CD4-positive, alpha-beta T cell (primary cell): ENCODE measurements around the gene AFP. TPM values are rescaled to one million over a fixed set of nuclear protein-coding genes. Genes with fewer than 3 reads are reported as not detected.

ENCODE experiments used
- ATAC-seq: fragments of 200-7000 bp; cut with Tn5 transposase; one replicate; pipeline ENCODE4 v1.10.0; 2022; ENCODE audit warnings: mild to moderate bottlenecking; ENCODE audit not compliant: poor library complexity
- CTCF ChIA-PET: fragments of 350-600 bp; sonication (Branson Sonifier 250); formaldehyde crosslinking; loops from one replicate; lab custom pipeline; 2021; ENCODE audit warnings: antibody characterized with exemption, inconsistent platforms; lab: Charles Lee
- POLR2A ChIA-PET: fragments of 350-600 bp; sonication (Branson Sonifier 250); formaldehyde crosslinking; loops from one replicate; lab custom pipeline; 2021; ENCODE audit warnings: antibody characterized with exemption, inconsistent platforms; lab: Charles Lee
- DNase-seq, 14 experiments: peaks; one replicate each; pipeline ENCODE4 v3.0.0-alpha.2; 2013 to 2020; ENCODE audit warnings: mixed read lengths in 2 of 14
- H3K27ac ChIP-seq, 2 donors: one replicate each; pipeline versions ENCODE4 v1.5.1 to v1.7.0; 2013; ENCODE audit warnings: low read length in 2 of 2, low read depth in 1 of 2, mild to moderate bottlenecking in 1 of 2
- H3K27me3 ChIP-seq, 2 experiments: 1 replicate in 1 of 2; 2 replicates in 1 of 2; pipeline versions ENCODE4 v1.6.1 to v1.7.0; 2013; ENCODE audit warnings: low read length in 2 of 2, control low read depth in 1 of 2, mild to moderate bottlenecking in 1 of 2, moderate library complexity in 1 of 2; ENCODE audit not compliant: insufficient read depth in 2 of 2, control insufficient read depth in 1 of 2
- H3K36me3 ChIP-seq: one replicate; pipeline ENCODE4 v1.6.1; 2013; ENCODE audit warnings: low read length, control low read depth; ENCODE audit not compliant: insufficient read depth
- H3K4me1 ChIP-seq: one replicate; pipeline ENCODE4 v1.6.1; 2013; ENCODE audit warnings: low read length, control low read depth; ENCODE audit not compliant: insufficient read depth
- H3K4me3 ChIP-seq: one replicate; pipeline ENCODE4 v1.5.1; 2013; ENCODE audit warnings: mild to moderate bottlenecking, low read length, moderate library complexity
- H3K9me3 ChIP-seq, 2 experiments: 1 replicate in 1 of 2; 2 replicates in 1 of 2; pipeline versions ENCODE4 v1.6.1 to v1.7.0; 2013; ENCODE audit warnings: low read length in 2 of 2, mild to moderate bottlenecking in 2 of 2, control low read depth in 1 of 2, moderate library complexity in 1 of 2; ENCODE audit not compliant: control insufficient read depth in 1 of 2, insufficient read depth in 1 of 2
- H3K27ac Mint-ChIP-seq: one replicate; pipeline ENCODE4 v1.8.0; 2020; ENCODE audit warnings: mixed read lengths
- H3K27me3 Mint-ChIP-seq: one replicate; pipeline ENCODE4 v1.8.0; 2021; ENCODE audit warnings: mixed read lengths
- H3K36me3 Mint-ChIP-seq: one replicate; pipeline ENCODE4 v1.8.0; 2021; ENCODE audit warnings: low read depth, mixed read lengths
- H3K4me1 Mint-ChIP-seq: one replicate; pipeline ENCODE4 v1.8.0; 2021; ENCODE audit warnings: low read depth, mixed read lengths
- H3K4me3 Mint-ChIP-seq: one replicate; pipeline ENCODE4 v1.8.0; 2020; ENCODE audit warnings: mild to moderate bottlenecking, mixed read lengths
- H3K9me3 Mint-ChIP-seq: one replicate; pipeline ENCODE4 v1.8.0; 2020; ENCODE audit warnings: mixed read lengths
- intact Hi-C, 2 experiments: fragments of 100-400 bp; cut with DNase I in 1 of 2; cut with micrococcal nuclease in 1 of 2; formaldehyde crosslinking; loops; one replicate each; pipeline versions ENCODE4 v1.15.1 to v1.9.0; 2023 to 2025; cut with DNase I, micrococcal nuclease
- total RNA-seq, 174 experiments: library from RNA in 2 of 174; stranded (reverse) in 2 of 174; gene quantifications; one replicate each; pipeline ENCODE4 v1.2.3 and lab custom pipeline; 2021 to 2026
- TF ChIP-seq, protein P1 (sequence below): fragments of 200-600 bp; IDR thresholded peaks from one replicate; pipeline ENCODE4 v1.8.0; 2022; ENCODE audit warnings: antibody characterized with exemption, mild to moderate bottlenecking

AFP gene
- total RNA-seq, 2 experiments from 2014 or later, result not detected

DNA sequence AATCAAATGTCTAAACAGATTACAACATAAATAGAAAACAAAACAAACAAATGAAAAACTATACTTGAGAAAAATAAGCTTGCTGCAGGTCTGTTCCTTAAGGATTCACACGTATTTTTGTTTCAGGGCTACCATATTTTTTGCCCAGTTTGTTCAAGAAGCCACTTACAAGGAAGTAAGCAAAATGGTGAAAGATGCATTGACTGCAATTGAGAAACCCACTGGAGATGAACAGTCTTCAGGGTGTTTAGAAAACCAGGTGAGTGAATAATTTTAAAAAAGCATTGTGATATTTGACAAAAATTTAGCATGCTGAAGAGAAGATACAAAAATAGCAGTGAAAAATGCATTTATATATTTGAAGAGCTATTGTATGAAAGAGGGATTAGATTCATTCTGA is 2.0 kb downstream of the AFP start:
- no peak overlapping the region for H3K27ac Mint-ChIP-seq
- Histone ChIP-seq H3K36me3 (no peaks in the 10 kb centered on the region), H3K27ac (no peak overlapping the region), H3K4me3 (no peak overlapping the region), H3K27me3 (peaks cover 0 to 2% of the 10 kb centered on the region in 2 experiments), H3K4me1 (no peaks in the 10 kb centered on the region), H3K9me3 (no peaks in the 10 kb centered on the region)
- ChIA-PET CTCF (interaction anchor here (1.5 kb wide), 1 partner anchor 8 kb away, joined by 5 read pairs; no protein-coding TSS in a partner anchor), POLR2A (no interaction called here)
- no peaks in the 10 kb centered on the region for H3K9me3 Mint-ChIP-seq
- TF ChIP-seq, protein P1, sequence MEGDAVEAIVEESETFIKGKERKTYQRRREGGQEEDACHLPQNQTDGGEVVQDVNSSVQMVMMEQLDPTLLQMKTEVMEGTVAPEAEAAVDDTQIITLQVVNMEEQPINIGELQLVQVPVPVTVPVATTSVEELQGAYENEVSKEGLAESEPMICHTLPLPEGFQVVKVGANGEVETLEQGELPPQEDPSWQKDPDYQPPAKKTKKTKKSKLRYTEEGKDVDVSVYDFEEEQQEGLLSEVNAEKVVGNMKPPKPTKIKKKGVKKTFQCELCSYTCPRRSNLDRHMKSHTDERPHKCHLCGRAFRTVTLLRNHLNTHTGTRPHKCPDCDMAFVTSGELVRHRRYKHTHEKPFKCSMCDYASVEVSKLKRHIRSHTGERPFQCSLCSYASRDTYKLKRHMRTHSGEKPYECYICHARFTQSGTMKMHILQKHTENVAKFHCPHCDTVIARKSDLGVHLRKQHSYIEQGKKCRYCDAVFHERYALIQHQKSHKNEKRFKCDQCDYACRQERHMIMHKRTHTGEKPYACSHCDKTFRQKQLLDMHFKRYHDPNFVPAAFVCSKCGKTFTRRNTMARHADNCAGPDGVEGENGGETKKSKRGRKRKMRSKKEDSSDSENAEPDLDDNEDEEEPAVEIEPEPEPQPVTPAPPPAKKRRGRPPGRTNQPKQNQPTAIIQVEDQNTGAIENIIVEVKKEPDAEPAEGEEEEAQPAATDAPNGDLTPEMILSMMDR, result no peak
- intact Hi-C loops, result loop anchor here in 1 of 2 experiments (10.0 kb wide), 1 partner anchor 733 kb away; no protein-coding TSS in a partner anchor
- H3K4me3 Mint-ChIP-seq, result no peak overlapping the region
- DNase-seq (no peak), ATAC-seq (no peak)
- H3K4me1 Mint-ChIP-seq, result no peaks in the 10 kb centered on the region
- H3K27me3 Mint-ChIP-seq, result peaks cover 17% of the 10 kb centered on the region
- no peaks in the 10 kb centered on the region for H3K36me3 Mint-ChIP-seq

DNA sequence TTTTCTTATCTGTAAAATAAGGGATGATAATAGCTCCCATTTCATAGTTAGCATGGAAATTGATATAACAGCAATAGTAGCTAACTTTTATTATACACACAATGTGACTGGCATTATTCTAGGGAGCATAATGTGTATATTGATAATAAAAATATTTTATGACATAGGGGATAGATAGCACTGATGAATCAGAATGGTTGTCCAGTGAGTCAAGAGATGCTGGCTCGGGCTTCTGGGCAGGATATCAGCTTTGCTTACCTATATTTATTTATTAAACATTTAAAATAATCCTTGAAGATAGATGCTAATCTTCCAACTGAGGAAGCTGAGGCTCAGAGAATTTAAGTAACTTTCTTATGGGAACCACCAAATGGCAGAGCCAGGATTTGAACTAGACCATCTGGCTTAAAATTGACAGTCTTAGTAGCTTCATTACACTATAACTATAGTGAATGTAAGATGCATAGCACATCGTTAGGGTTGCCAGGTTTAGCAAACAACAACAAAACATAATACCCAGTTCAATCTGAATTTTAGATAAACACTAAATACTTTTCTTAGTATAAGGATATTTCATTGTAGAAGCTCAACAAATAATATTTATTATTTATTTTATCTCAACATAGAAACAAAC is 2.7 kb downstream of the AFP start:
- ATAC-seq (no peak), DNase-seq (no peak)
- intact Hi-C loops, result loop anchor here in 1 of 2 experiments (10.0 kb wide), 1 partner anchor 734 kb away; no protein-coding TSS in a partner anchor
- ChIA-PET CTCF (interaction anchor here (0.5 kb wide), 1 partner anchor 21 kb away, joined by 3 read pairs; no protein-coding TSS in a partner anchor), POLR2A (no interaction called here)
- Mint-ChIP-seq H3K9me3 (no peaks in the 10 kb centered on the region), H3K27me3 (peaks cover 15% of the 10 kb centered on the region), H3K4me1 (no peaks in the 10 kb centered on the region), H3K36me3 (no peaks in the 10 kb centered on the region), H3K4me3 (no peak overlapping the region), H3K27ac (no peak overlapping the region)
- H3K27me3 ChIP-seq, result no peaks in the 10 kb centered on the region
- H3K4me1 ChIP-seq, result no peaks in the 10 kb centered on the region
- H3K9me3 ChIP-seq, result no peaks in the 10 kb centered on the region
- H3K36me3 ChIP-seq, result no peaks in the 10 kb centered on the region
- no peak overlapping the region for H3K27ac ChIP-seq
- TF ChIP-seq, protein P1, result no peak
- no peak overlapping the region for H3K4me3 ChIP-seq

DNA sequence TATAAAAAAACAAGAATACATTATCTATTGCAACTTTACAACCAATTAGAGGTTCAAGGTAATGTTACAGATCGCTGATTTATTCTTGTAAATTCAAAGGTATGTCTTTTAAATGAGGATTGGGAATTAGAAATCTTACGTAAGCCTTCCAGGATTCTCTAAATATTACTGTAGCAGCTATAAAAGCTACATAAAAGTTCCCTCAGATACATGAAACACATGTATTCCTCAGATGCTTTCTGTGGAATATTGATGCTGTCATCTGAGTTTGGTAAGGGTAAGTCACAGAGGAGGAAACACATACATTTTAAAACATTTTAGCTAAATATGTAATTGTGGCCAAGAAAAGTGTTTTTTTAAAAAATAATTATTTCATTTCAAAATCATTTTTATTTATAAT is 3.4 kb downstream of the AFP start:
- no peaks in the 10 kb centered on the region for H3K4me1 Mint-ChIP-seq
- no peak for DNase-seq
- TF ChIP-seq, protein P1, result no peak
- peaks cover 17% of the 10 kb centered on the region for H3K27me3 Mint-ChIP-seq
- ChIA-PET CTCF (no interaction called here), POLR2A (no interaction called here)
- Histone ChIP-seq H3K9me3 (no peaks in the 10 kb centered on the region), H3K4me1 (no peaks in the 10 kb centered on the region), H3K27ac (no peak overlapping the region), H3K4me3 (no peak overlapping the region), H3K27me3 (no peaks in the 10 kb centered on the region), H3K36me3 (no peaks in the 10 kb centered on the region)
- intact Hi-C loops, result loop anchor here in 1 of 2 experiments (10.0 kb wide), 1 partner anchor 735 kb away; no protein-coding TSS in a partner anchor
- no peak for ATAC-seq
- H3K4me3 Mint-ChIP-seq, result no peak overlapping the region
- H3K27ac Mint-ChIP-seq, result no peak overlapping the region
- H3K9me3 Mint-ChIP-seq, result no peaks in the 10 kb centered on the region
- H3K36me3 Mint-ChIP-seq, result no peaks in the 10 kb centered on the region
